Measurements from ENCODE around the gene KIF3A.

DNA sequence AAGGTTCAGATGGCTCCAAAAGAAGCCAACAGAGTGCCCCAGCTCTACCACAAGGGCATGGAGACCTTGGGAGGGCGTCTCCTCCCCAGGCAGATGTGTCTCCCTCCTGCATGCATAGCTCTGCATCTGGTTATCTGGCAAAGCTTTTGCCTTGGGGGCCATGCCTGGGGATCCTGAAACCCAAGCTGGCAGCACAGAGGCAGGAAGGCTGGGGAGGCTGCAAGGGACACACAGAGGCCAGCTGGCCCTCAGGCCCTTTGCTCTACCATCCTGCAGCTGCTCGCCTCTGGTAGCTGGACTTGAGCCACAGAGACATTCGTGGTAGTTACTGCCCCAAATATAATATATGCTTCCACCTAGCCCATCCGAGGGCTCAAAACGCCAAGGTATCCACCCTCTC lies 35.8 kb upstream of the KIF3A start:
- TF ChIP-seq, protein P1, sequence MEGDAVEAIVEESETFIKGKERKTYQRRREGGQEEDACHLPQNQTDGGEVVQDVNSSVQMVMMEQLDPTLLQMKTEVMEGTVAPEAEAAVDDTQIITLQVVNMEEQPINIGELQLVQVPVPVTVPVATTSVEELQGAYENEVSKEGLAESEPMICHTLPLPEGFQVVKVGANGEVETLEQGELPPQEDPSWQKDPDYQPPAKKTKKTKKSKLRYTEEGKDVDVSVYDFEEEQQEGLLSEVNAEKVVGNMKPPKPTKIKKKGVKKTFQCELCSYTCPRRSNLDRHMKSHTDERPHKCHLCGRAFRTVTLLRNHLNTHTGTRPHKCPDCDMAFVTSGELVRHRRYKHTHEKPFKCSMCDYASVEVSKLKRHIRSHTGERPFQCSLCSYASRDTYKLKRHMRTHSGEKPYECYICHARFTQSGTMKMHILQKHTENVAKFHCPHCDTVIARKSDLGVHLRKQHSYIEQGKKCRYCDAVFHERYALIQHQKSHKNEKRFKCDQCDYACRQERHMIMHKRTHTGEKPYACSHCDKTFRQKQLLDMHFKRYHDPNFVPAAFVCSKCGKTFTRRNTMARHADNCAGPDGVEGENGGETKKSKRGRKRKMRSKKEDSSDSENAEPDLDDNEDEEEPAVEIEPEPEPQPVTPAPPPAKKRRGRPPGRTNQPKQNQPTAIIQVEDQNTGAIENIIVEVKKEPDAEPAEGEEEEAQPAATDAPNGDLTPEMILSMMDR (IDR thresholded peaks at IDR 0.05), result no peak
- TF ChIP-seq POLR2A (IDR thresholded peaks at IDR 0.05), result no peak

Data from Peyer's patch (tissue), 4 donors.